ENCODE measurements around the gene ITIH3.

Gene ITIH3

GRCh38 chr3:52844290-52844975 lies 49.8 kb downstream of the ITIH3 start:
- DNase-seq (ENCODE audit: low read depth) = no peak

GRCh38 chr3:52845157-52845556 lies 50.6 kb downstream of the ITIH3 start:
- no peak for DNase-seq (ENCODE audit: low read depth)

GRCh38 chr3:52845691-52846431 lies 51.3 kb downstream of the ITIH3 start:
- no peak for DNase-seq (ENCODE audit: low read depth)

- DNase-seq (ENCODE audit: low read depth) = no peak
These were observed 51.9 kb downstream of the ITIH3 start for GRCh38 chr3:52846432-52846965.

- no peak for DNase-seq (ENCODE audit: low read depth)
These were observed 52.6 kb downstream of the ITIH3 start for GRCh38 chr3:52847241-52847640.

GRCh38 chr3:52847726-52848125 lies 53.1 kb downstream of the ITIH3 start:
- no peak for DNase-seq (ENCODE audit: low read depth)

- no peak for DNase-seq (ENCODE audit: low read depth)
These were observed 54.0 kb downstream of the ITIH3 start for GRCh38 chr3:52848617-52849016.

GRCh38 chr3:52849656-52850055 lies 55.1 kb downstream of the ITIH3 start:
- DNase-seq (ENCODE audit: low read depth) = no peak

GRCh38 chr3:52851348-52851747 lies 56.8 kb downstream of the ITIH3 start:
- DNase-seq (ENCODE audit: low read depth) = no peak

GRCh38 chr3:52852419-52852818 lies 57.8 kb downstream of the ITIH3 start:
- no peak for DNase-seq (ENCODE audit: low read depth)

- DNase-seq (ENCODE audit: low read depth) = no peak
These were observed 59.4 kb downstream of the ITIH3 start for GRCh38 chr3:52854013-52854412.

GRCh38 chr3:52856666-52857065 lies 62.1 kb downstream of the ITIH3 start:
- DNase-seq (ENCODE audit: low read depth) = no peak

- DNase-seq (ENCODE audit: low read depth) = no peak
These were observed 62.5 kb downstream of the ITIH3 start for GRCh38 chr3:52857133-52857532.

- no peak for DNase-seq (ENCODE audit: low read depth)
These were observed 63.3 kb downstream of the ITIH3 start for GRCh38 chr3:52857864-52858263.
